Measurements from ENCODE around the gene LRP6.
"Not testable (repeated sequence)": the region's sequence is repeated elsewhere in the genome, so short reads cannot be mapped to it uniquely, and the experiment has no call there.

The LRP6 gene

DNA sequence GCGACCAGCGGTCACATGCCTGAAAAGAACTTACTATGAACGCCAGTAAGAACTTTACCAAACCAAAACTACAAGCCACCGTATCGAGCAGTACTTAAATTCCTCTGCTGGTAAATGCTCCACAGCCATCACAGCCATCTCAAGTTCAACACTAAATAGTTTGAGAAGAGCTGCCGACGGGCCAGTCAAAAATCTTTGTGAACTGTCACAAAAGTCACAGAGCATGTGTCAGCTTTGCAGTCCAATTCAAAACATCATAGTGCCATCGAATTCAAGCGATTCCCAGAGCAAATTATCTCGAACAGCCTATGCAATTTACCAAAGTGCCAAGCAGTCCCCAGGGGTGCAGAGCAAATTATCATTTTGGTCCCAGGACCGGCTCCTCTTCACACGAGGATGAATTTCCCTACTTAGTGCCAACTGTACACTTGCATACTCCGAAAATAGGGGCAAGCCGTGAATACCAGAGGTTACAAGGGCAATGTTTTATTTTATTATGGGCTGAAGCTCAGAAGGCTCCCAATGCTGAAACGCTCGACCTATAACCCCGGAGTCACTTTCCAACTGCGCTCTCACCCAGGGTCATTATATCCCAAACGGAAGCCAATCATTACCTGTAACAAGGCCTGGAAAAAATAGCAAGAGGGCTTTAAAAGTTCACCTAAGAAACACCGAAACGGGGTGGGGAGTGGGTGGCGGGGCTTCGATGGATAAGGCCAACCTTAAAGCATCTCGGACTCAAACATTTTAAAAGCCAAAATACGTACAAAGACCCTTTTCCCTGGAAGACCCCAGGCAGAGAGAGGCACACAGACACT lies 1.1 kb downstream of the LRP6 start:
- DNase-seq (ENCODE audit: low read depth, low spot score), result peak; percentile 17

DNA sequence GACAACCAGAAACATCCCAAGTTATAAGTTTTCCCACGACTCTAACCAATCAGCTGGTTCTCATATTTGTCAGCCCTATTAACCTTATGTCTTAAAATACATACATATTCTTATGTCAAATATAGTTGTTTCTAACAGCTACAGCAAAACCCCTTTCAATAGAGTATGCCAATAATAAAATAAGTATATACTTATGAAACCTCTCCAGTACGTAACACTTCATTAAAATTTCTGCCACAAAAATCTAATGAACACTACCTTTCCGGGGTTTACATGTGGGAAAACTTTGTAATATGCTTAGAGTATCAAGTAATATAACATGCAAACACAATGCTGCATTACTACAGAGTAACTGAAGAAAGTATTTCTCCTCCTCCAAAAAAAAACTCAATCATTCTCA lies 1.8 kb downstream of the LRP6 start:
- DNase-seq (ENCODE audit: low read depth, low spot score), result no peak

DNA sequence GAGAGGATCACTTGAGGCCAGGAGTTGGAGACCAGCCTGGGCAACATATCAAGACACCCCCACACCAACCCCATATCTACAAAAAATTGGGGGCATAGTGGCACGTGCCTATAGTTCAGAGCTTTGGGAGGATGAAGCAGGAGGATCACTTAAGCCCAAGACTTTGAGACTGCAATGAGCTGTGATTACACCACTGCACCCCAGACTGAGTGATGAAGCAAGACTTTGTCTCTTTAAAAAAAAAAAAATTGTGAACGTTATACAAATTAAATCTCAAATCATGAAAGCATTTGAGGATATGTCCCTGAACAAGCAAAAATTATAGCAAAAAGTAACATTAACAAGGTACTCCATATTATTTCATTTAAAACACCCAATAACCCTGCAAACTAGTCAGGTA lies 2.9 kb downstream of the LRP6 start:
- DNase-seq (ENCODE audit: low read depth, low spot score), result no peak

DNA sequence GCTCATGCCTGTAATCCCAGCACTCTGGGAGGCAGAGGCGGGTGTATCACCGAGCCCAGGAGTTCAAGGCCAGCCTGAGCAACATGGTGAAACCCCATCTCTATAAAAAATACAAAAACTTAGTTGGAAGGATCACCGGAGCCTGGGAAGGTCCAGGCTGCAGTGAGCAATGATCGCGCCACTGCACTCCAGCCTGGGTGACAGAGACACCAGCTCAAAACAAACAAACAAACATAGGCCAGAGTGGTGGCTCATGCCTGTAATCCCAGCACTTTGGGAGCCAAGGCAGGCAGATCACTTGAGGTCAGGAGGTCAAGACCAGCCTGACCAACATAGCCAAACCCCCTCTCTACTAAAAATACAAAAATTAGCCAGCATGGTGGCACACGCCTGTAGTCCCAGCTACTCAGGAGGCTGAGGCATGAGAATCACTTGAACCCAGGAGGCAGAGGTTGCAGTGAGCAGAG lies 10.5 kb downstream of the LRP6 start:
- DNase-seq (ENCODE audit: low read depth, low spot score), result not testable (repeated sequence)

DNA sequence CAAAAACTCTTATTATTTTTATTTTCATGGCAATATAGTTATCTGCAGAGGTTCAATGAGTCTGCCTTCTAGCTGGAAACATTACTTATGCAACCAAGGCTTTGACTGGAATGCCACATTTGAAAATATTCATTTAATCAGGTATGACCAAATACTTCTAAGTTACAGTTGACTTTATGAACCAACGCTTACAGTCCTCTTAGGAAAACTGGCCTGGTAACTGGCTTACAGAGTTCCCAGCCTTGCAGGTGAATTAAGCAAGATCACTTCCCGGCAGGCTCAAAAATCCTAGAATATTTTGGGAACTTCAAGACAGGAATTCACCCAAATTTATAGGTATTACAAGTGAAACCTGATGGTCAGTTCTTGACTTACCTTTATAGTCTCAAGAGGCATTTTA lies 12.3 kb downstream of the LRP6 start:
- no peak for DNase-seq (ENCODE audit: low read depth, low spot score)

DNA sequence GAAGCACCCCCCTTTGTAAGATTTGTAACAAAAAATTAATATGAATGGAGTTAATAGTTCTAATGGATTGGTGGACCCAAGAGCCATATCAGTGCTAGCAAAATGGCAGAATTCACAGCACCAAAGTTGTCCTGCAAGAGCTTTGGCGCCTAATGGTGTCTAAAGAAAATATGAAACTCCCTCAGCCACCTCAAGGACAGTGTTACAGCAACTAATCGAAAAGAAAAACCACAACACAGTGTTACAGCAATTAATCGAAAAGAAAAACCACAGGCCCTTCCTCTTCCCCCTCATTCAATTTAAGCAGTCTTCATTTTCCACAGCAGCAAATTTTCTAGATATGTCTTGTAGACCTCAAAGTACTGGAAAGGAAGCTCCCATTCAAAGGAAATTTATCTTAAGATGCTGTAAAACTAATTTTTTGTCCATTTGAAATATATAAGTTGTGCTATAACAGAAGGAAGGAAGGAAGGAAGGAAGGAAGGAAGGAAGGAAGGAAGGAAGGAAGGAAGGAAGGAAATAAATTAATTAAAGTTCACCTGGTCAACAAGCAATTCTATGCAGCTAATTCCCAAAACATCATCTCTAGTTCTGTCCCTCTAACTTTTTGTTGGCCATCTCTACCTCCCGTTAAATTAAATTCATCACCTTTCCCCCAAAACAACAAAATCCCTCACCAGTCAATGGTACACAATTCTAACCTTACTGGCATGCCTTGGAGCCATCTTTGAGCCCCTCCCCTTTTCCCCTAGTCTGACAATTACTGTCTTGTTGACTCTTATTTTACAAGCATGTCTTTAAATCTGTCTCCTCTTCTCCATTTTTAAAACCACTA lies 17.4 kb downstream of the LRP6 start:
- DNase-seq (ENCODE audit: low read depth, low spot score), result no peak

DNA sequence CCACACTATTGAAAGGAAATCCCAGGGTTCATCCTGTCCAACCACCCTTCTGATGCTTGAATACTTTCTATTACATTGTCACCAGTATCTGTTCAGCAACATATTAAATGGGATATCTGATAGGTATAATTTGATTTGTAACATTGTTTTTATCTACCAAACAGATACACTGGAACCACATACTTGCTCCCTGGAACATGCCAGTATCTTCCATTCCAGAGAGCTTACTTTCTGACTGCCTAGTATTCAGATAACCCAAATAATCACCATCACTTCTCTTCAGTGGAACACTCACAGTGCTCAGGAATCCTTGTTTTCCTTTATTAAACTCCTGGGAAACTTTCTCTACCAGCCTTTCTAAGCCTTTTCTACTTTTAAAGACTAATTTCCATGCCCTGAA lies 19.3 kb downstream of the LRP6 start:
- DNase-seq (ENCODE audit: low read depth, low spot score), result no peak

DNA sequence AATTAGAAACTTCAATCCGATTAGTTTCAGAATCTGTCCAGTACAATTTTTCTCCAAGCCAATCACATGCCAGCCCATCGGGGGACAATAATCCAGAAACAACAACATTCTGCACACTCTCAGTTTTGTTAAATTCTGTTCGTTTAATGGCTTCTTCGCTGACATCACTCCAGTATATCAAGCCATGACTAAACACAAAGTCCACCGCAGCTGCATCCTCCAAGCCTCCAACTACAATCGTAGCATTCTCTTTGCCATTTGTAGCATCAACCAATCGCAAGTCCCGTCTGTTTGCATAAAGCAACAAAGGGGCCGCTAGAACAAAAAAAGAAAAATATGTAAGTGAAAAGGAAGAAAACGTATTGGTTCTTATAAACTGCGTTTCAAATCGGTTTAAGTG lies 22.5 kb downstream of the LRP6 start:
- DNase-seq (ENCODE audit: low read depth, low spot score), result no peak

DNA sequence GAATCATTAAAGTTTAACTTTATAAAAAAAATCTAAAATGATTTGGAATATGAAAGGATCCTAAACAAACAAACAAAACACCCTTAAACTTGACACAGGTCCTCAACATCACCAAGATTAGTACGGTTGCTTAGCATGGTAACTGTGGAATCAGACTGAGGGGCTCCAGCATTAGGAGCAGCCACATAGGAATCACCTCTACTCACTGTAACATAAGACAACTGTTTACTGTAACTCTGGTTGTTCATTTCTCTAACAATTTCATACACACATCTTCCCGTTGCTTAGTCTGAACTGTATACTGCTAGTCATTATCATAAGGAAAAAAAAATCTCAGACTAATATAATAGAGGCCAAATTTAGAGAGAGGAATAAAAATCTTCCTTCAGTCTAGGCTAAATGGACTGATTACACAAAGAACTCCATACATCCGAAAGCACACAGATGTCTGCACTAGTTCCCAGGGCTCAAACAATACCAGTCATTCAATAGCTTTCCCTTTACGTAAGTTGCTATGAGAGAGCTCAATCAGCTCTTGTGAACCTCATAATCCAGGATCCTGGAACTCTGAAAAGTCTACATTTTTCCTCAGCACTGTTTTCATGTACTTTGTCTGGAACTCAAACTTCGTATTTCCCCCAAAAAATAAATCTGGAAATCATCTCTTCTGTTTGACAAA lies 26.0 kb downstream of the LRP6 start:
- no peak for DNase-seq (ENCODE audit: low read depth, low spot score)

DNA sequence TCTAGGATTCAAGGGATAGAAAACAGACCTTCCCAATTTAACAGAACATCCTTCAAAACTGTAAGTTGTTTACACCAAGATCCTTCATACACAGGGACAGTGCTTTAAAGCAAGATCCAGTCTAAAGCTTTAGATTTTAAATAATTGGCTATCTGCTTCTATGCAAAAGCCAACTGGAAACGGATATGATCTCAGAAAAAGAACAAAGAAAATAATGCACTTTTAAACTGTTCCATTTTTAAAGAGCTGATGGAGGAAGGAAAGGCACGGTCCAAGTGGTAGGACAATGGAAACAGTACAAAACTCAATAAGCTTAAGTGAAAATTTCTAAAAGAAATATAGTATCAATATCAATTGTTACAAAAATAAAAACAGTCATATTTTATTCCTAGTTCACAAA lies 27.7 kb downstream of the LRP6 start:
- DNase-seq (ENCODE audit: low read depth, low spot score), result no peak

DNA sequence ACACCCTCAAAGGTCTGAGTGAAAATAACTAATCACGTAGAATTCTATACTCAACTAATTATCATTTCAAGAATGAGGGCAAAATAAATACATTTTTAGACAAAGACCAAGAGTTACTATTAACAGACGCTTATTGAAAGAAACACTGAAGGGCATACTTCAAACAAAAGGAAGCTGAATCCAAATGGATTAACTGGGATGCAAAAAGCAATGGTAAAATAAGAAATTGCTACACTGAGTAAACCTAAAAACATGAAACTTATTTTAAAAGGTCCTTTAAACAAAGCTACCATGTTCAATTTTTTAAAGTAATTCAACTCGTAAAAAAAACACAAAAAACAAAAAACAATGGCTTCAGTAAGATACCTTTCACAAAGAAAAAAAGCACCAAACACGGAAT lies 28.2 kb downstream of the LRP6 start:
- no peak for DNase-seq (ENCODE audit: low read depth, low spot score)

DNA sequence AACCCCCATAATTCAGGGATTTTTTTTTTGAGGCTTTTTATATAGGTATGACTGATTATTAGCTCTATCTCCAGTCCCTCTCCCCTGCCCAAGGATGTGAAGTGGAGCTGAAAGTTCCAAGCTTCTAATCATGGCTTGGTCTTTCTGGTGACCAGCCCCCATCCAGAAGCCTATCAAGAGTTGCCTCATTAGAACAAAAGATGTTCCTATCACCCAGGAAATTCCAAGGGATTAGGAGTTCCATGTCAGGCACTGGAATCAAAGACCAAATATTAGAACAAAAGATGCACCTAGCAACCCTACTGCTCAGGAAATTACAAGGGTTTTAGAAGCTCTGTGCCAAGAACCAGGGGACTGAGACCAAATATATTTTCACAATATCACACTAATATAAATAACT lies 29.9 kb downstream of the LRP6 start:
- no peak for DNase-seq (ENCODE audit: low read depth, low spot score)

DNA sequence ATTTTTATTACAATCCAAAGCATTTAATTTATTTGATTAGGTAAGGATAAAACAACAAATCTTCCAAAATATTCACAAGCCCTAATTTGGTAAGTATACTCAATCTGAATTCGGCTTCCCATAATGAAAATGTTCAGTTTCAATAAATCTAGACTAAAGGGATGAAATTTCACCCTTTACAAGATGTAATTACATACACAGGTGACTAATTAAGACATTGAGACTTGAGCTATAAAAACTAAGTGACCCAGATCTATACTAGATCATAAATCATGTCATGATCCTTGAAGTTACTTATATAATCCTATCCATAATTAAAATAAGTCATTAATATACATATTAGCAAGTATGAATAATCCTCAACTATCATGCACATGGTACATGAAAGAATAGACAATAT lies 36.6 kb downstream of the LRP6 start:
- no peak for DNase-seq (ENCODE audit: low read depth, low spot score)

DNA sequence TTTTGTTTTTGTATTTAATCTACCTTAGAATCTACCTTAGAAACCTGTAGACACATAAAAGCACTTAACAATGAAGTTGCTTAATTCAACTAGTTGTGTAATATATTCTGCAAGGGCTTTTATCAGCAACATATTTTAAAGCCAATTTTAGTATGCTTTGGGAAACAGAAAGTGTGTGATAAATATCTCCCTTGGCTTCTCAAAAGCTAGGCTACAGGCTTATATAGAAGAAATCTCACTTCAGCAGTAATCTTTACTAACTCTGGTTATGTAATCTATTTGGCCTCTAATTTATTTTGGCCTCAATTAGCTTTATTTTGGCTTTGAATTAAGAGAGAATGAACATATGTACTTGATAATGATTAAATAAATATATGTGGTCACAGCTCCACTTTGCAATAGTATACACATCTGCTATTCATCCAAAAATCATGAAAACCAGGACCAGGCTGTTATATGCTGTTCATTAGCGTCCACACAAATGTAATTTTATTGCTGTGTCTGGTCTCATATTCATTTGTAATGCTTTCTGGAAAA lies 37.2 kb downstream of the LRP6 start:
- DNase-seq (ENCODE audit: low read depth, low spot score), result no peak

DNA sequence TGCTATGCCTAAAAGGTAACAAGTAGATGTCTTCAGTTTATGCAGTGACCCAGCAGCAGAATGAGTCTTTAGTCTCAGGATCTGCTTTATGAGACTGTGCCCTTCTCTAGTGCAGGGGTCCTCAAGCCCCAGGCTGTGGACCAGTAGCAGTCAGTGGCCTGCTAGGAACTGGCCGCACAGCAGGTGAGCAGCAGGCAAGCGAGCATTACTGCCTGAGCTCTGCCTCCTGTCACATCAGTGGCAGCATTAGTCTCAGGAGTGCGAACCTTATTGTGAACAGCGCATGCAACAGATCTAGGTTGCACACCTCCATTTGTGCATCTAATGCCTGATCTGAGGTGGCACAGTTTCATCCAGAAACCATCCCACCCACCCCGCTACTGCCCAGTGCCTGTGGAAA lies 38.4 kb downstream of the LRP6 start:
- no peak for DNase-seq (ENCODE audit: low read depth, low spot score)

DNA sequence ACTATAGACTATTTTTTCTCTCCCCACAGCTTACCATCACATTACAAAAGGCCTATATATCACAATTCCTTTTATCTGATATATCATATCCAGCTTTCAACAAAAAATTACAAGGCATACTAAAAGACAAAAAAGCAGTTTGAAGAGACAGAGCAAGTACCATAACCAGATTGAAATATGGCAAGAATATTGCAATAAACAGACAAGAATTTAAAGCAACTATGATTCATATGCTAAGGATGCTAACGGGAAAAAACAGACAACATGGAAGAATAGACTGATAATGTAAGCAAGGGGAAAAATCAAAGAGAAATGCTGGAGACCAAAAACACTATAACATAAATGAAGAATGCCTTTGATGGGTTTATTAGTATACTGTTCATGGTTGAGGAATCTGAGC lies 40.7 kb downstream of the LRP6 start:
- no peak for DNase-seq (ENCODE audit: low read depth, low spot score)

DNA sequence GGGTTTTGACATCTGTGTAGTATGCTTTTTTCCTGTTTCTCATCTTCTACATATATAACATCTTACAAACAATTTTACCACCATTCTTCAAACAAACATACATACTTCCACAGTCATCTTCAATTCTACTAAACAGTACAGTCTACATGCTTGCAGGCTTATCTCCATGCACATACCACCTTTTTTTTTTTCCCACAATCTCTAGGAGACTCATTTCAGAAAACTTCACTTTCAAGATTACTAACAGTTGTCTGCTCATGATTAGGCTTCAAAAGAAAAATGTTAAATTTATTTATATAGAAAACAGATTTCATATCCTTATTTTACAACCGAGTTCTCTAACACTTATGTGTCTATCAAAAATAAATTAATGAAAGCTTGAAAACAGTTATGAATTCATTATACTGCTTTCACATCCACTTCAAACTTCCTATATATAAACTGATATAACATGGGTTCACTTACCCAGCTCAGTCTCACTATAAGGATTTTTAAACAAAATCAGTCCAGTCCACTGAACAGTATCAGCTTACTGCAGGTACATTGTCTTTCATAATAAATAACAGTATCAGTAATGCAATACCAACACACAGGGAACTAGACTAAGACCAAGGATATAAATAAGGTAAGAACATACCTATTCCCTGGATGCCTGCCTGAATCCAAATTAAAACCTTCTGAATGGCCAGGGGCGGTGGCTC lies 42.5 kb downstream of the LRP6 start:
- no peak for DNase-seq (ENCODE audit: low read depth, low spot score)

DNA sequence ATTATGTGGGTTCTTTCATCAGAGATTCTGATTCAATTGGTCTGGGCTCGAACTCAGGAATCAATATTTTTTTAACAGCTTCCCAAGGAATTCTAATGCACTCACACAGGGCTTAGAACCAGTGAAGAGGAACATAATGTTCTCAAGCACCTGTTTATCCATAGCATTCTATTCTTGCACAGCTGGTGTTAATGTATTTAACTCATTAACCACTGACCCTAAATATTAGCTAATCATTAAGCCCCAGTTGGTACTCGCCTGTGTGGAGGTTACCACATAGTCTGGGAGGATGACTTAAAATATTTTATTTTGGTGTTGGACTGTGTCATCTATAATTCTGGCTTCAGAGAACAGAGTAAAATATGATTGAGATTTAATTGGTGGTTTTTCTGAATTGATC lies 45.3 kb downstream of the LRP6 start:
- DNase-seq (ENCODE audit: low read depth, low spot score), result no peak

DNA sequence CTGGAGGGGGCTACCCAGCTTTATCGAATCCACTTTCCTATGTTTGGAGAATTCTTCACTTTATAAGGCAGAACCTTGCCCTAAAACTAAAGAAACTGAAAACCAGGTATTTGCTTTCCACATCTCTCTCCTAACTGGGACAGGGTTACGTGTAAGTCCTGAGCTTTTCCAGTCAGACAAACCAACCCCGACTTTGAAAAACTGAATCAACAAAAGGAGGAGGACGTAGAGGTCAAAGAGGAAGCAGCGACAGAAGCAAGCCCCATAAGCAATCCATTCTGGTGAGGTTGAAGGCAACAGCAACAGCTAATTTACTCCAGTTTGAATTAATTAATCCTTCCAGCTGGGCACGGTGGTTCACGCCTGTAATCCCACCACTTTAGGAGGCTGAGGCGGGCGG lies 47.2 kb downstream of the LRP6 start:
- DNase-seq (ENCODE audit: low read depth, low spot score), result no peak

DNA sequence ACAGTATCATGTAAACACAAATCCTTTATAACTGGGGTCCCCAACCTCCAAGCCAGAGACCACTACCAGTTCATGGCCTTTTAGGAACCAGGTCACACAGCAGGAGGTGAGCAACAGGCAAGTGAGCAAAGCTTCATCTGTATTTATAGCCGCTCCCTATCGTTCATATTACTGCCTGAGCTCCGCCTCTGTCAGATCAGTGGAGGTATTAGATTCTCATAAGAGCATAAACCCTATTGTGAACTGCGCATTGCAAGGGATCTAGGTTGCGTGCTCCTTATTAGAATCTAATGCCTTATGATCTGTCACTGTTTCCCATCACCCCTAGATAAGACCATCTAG lies 49.9 kb downstream of the LRP6 start:
- no peak for DNase-seq (ENCODE audit: low read depth, low spot score)

DNA sequence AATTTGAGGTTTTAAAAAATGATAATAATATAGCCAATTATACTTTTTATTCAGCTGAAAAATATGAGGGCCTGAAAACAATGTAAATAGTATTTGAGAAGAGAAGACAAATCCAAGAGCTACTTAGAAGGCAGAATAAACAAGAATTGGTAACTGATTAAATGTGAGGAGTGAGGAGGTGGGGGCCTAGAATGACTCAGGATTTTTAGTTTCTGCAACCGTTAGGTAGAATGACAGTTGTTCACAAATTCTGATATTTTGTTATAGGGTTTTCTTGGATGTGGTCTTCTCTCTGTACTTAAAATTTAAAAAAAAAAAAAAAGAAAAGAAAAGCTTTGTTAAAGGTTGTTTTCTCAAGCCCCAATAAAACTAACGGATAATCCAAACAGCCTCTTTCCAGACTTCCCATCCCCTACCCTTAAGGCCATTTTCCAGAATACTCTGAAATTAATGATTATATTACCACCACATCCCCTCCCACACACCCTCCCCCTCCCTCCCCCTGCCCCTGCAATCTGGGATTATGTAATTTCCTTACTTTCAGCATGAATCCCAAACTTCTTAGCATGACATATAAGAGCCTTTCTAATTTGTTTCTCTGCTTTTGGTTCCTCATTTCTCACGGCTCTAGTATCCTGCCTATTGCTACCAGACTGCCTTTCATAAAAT lies 50.4 kb downstream of the LRP6 start:
- DNase-seq (ENCODE audit: low read depth, low spot score), result no peak
